ENCODE data around the gene HOTAIR.
A peak's percentile ranks its signal among the peaks of the same experiment; 100 is the strongest.

HOTAIR gene

DNA sequence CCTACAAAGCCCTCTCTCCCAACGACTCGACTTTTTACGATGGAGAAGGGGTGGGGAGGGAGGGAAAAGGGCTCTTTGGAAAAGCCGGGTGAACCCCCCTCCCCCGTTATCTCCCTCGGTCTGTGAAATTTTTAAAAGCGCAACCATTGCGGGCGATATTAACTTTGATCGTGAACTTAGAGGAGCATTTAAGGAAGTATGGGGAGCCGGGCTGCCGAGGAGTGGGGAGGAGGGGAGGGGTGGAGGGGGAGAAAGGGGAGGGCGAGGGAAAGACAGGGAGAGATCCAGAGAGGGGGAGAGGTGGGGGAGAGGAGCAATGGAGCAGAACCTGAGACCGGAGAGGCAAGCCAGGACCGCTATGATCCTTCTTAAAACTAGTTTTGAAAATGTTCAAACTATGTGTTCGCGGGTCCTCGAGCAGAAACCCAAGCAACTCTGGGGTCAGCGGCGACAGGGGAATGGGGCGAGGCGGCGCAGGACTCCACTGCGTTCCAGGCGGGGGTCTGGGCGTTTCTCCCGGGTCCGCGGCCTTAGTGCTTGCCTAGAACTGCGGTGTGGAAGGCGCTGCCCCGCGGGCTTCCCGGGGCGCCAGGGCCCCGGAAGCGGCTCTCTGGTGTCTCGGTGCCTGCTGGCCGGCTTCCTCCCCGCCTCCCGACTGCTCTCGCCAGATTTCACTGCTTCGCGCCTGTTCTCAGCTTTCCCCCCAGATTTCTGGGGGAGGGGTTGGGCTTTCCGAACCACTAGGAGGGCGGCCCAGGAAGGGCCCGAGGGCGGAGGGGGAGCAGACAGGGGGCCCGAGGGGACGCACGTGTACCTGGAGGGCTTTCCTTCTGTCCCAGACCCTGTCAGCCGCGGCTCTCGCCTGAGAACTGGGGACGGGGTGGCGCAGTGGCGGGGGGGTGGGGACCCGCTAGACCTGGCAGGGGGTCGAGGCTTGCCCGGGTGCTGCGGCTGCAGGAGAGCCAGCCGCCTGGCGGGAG, at the start of gene HOTAIR:
HOTAIR (minus strand) TSS at position 871 of the 980 bp plus-strand sequence.
- no peak for DNase-seq

GRCh38 chr12:54024127-54024526, 49.4 kb upstream of the HOTAIR start:
- no peak for DNase-seq

GRCh38 chr12:54022960-54023884, 48.5 kb upstream of the HOTAIR start:
- no peak for DNase-seq

DNA sequence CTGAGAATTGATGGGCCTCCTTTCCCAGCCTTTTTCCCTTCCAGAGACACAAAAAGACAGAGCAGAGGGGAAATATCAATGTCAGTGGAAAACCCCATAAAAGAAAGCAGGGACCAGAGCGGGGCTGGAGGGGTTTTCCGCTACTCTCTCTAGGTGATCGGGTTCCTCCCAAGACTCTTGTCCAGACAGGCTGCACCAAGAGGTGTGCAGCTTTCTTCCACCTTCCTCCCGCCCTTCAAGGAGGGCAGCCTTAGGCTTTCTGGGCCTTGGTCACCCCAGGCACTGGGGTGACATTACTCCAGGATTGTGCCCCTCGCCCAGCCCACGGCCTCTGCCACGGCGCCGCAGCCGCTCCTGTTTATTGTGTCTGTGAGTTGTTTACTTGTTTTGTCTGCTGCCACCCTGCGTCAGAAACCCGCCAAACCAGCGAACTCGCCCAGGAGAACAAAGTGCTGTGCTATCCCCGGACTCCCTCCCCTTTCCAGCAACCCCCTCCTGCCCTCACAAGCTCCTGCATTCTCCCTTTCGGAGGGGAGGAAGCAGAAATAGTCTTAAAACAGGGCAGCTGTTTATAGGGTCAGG, 46.8 kb upstream of the HOTAIR start:
- no peak for DNase-seq

- DNase-seq: no peak
Measured at GRCh38 chr12:54020591-54021405, 46.0 kb upstream of the HOTAIR start.

DNA sequence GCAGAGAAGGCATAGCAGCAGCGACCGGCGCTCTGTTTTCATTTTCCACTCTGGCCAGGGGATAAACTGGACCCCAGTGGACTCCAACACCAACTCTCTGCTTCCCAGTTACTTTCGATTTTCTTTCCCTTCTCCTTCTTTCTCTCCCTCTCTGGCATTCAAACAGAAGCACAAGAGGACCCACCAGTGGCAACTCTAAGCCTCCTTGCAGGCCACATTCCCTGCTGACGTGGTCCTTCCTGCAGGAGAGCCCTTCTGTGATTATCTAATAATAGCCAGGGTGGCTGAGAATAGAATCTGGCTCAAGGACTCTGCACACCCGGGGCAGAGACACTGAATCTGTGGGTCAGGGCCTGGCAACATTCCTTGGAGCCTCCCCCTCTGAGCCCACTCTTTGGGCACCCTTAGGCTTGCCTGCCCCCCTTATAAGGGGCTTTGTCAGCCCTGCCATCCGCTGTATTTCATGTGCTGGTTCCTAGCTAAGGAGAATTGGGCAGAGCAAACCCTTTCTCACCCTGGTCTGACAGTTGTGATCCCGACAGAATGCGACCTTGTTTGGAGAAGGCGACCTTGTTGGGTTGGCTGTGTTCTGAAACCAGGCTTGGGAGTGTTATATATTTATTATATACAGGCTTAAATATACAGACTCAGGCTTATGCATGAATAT, 45.3 kb upstream of the HOTAIR start:
- no peak for DNase-seq

- no peak for DNase-seq
Measured at GRCh38 chr12:54019091-54019811, 44.5 kb upstream of the HOTAIR start.

GRCh38 chr12:54018468-54018984, 43.8 kb upstream of the HOTAIR start:
- no peak for DNase-seq

DNA sequence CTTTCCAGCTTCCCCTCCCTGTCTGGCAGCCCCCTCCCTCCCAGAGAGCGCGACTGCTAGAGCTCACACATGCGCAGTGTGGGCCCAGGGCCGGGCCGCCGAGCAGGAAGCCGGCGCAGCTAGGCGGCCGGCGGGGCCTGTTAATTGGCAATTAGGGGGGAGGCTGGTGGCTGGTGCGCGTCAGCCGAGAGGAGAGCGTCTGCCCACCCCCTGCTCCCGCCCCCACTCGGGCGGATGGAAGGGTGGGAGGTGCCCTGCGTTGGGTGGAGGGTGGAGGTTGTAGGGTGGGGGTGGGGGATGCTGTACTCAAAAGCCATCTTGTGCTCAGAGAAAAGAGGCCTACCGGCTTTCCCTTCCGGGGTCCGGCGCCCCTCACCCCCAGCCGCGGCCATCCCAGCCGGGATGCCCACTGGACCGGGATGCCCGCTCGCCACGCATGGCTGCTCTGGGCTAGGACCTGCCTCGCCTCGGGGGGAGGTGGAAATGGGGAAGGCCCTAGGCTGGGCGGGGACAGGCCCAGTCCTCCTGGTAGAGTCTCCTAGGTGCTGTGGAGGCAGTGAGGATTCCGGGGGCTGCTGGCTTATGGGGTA, 43.2 kb upstream of the HOTAIR start:
- peak; percentile 60 for DNase-seq

- DNase-seq: no peak
Measured at GRCh38 chr12:54017027-54017788, 42.5 kb upstream of the HOTAIR start.

DNA sequence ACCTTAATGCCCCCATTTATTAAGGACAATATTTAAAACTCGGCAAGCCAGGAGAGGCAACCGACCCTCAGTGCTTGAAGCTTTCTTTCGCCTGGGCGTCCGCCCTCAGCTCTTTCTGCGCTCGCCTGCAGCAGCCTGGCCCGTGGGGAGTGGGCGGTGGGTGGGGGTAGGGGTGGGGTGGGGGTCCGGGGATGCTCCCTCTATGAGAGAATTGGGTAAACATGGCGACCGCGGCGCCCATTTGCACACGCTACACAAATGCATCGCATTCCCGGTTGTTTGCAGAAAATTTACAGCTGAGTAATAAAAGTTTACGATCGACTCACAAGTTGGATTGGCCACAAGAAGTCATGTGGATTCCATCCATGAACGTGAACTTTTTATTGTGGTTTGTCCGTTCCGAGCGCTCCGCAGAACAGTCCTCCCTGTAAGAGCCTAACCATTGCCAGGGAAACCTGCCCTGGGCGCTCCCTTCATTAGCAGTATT, 41.8 kb upstream of the HOTAIR start:
- DNase-seq: no peak

GRCh38 chr12:54016051-54016450, 41.3 kb upstream of the HOTAIR start:
- no peak for DNase-seq

- DNase-seq: no peak
Measured at GRCh38 chr12:54015018-54015931, 40.5 kb upstream of the HOTAIR start.

DNA sequence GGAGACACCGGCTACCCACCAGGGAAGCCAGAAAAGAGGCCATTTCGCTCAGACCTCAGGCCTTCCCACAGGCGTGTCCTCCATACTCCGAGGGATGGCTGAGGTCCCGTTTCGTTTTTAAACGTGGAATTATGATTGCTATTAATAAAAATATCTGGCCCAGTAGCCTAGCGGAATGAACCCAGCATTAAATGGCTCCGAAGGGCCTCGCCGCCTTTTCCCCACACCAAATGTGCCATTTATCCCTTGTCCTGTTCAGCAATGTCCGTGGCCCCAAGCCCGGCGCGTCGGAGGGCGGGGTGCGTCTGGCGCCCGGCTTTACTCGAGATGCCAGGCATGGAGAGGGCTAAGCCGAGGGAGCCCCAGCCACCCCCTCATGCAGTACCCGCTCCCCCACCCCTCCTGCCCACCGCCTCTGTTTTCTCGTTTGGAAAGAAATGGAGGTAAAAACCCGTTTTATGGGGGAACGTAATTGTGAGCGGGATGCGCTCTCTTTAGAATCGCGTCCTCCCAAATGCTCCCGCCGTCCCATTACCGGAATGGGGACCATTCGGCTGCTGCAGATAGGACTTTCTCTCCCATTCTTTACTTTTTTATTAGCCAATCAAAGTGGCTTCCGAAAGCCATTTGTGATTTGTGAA, 39.7 kb upstream of the HOTAIR start:
- no peak for DNase-seq

DNA sequence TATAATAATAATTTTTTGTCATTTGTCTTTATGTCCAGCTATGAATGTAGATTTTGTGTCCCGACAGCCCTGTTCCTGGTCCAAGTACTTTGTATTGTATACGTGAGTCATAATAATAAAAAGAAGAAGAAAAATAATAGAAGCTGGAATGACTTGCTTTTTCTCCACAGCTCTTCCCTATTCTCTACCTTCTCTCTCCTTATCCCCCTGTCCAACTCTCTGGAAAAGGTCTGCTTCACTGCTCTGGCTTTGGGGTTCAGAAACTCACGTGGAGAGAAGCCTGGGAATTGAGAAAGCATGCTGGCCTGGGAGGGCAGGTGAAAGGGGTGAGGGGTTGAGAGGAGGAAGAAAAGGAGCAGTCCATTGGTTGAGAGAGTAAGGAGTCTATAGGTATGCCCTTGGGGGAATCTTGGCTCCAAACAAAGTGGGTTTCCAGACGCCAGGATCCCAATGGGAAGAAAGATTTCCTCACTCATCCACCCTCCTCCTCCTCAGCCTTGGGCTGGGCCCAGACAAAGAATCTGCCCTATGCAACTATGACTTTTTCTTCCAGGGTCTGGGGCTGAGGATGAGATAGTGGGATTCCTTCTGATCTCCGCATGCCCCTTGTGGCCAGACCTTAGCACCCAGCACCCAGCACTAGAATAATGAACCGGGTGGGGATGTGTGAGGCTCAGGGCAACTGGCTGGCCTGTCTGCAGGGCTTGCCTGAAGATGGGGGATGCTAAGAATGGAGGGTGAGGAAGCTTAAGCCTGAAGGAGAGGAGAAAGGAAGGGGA, 38.1 kb upstream of the HOTAIR start:
- DNase-seq: no peak

DNA sequence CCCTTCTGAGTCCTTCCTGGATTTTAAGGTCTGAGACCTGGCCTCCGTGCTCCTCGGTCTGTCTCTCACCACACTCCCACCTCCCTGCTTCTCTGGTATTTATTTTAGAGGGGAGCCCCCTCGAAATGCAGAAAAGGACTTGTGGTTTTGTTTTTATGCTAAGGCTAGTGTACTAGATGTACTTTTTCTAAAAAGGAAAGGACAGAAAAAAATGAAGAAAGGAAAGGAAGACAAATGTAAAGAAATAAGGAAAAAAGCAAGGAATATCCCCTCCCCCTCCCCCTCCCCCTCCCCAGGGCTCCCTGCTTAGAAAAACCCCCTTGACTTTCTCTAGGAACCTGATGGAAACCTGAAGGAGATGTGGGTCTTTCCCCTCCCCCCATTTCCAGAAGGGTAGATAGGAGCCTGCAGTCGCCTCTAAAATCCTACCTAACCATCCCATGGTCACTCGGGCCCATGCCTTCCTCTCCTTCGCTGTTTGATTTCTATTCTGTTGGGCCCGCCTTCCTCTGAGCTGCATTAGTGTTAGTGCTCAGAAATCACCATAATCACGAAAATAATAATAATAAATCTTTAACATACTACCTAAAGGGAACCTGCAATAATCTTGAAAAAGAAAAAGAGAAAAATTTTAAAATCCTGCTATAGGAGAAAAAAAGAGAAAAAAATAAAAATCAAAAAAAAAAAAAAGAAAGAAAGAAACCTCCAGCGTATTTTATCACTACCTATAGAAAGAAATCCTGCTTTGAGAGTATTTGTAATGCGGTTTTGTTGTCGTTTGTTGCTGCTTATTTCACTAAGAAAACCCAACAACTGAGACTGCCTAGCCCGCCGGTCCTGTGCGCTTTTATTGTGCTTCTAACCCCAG, 37.1 kb upstream of the HOTAIR start:
- no peak for DNase-seq

Data from DMS153 (cell line).